ENCODE results near the gene BAD. TPM values are rescaled to one million over a fixed set of nuclear protein-coding genes. Genes with fewer than 3 reads are reported as not detected.
A peak's percentile ranks its signal among the peaks of the same experiment; 100 is the strongest.

The BAD gene
- total and polyA plus RNA-seq, 10 of the 15 experiments (the other 5 are each of a cell fraction or from before 2014, with no cell fraction given) = 1.5 to 67.2 (median 39.6) TPM

DNA sequence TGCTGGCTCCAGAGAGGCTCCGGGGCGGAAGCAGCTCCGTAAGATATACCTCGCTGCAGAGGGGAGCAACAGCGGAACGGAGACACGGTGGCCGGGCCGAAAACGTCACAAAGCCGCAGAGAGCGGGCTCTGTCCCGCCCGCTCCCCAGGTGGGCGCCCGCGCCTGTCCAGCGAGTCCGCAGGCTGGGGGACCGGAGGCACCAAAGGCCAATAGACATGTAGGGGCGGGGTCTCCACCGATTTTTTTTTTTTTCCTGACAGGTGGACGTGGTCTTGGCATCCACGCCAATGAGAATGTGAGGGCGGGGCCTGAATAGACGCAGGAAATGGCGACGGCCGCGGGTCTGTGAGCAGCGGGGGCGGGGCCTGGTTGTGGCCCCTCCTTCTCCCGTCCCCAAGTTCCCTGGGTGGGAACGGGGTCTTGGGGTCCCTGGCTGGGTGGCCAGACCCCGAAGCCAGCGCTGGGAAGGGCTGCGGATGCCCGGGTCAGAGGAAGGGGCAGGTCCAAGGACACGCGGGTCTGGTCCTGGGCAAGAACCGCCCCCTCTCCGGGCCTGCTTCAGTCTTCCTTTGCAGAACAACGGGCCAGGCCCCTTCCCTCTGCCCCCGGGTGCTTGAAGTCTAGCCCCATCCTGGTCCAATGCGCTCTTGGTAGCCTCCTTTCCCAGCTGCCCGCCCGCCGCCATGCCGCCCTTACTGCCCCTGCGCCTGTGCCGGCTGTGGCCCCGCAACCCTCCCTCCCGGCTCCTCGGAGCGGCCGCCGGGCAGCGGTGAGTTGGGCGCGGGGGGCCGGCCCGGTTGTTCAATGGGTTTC is 54.1 kb downstream of the BAD start, which contains the start of gene DNAJC4 (continued):
- TF ChIP-seq, protein P1, sequence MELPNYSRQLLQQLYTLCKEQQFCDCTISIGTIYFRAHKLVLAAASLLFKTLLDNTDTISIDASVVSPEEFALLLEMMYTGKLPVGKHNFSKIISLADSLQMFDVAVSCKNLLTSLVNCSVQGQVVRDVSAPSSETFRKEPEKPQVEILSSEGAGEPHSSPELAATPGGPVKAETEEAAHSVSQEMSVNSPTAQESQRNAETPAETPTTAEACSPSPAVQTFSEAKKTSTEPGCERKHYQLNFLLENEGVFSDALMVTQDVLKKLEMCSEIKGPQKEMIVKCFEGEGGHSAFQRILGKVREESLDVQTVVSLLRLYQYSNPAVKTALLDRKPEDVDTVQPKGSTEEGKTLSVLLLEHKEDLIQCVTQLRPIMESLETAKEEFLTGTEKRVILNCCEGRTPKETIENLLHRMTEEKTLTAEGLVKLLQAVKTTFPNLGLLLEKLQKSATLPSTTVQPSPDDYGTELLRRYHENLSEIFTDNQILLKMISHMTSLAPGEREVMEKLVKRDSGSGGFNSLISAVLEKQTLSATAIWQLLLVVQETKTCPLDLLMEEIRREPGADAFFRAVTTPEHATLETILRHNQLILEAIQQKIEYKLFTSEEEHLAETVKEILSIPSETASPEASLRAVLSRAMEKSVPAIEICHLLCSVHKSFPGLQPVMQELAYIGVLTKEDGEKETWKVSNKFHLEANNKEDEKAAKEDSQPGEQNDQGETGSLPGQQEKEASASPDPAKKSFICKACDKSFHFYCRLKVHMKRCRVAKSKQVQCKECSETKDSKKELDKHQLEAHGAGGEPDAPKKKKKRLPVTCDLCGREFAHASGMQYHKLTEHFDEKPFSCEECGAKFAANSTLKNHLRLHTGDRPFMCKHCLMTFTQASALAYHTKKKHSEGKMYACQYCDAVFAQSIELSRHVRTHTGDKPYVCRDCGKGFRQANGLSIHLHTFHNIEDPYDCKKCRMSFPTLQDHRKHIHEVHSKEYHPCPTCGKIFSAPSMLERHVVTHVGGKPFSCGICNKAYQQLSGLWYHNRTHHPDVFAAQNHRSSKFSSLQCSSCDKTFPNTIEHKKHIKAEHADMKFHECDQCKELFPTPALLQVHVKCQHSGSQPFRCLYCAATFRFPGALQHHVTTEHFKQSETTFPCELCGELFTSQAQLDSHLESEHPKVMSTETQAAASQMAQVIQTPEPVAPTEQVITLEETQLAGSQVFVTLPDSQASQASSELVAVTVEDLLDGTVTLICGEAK (IDR thresholded peaks at IDR 0.05; ENCODE audit: borderline replicate concordance) = no peak
- 0 out of 2 replicates have a peak, but pooled peaks have one; percentile 47 for TF ChIP-seq IKZF1 (conservative IDR thresholded peaks at IDR 0.05)
- TF ChIP-seq EGR1 (IDR thresholded peaks at IDR 0.05; ENCODE audit: borderline replicate concordance in 1 of 2, low read depth in 2 of 2, low read length in 2 of 2) = peak in 1 of 2 experiments; percentile 31; a peak in 1 of 3 replicates
- no peak for TF ChIP-seq SMAD5 (IDR thresholded peaks at IDR 0.05; ENCODE audit: low read depth)
- TF ChIP-seq KDM1A (IDR thresholded peaks at IDR 0.05; ENCODE audit: borderline replicate concordance) = no peak
- peak; percentile 71 for TF ChIP-seq POLR2AphosphoS2 (IDR thresholded peaks at IDR 0.05; ENCODE audit: low read depth, low read length)
- no peak for TF ChIP-seq USF2 (IDR thresholded peaks at IDR 0.05; ENCODE audit: borderline replicate concordance, low read depth, low read length)
- no peak for TF ChIP-seq KLF5 (IDR thresholded peaks at IDR 0.05; ENCODE audit: partially characterized antibody)
- TF ChIP-seq ETV6 (conservative IDR thresholded peaks at IDR 0.05 in 1 of 2, IDR thresholded peaks at IDR 0.05 in 1 of 2; ENCODE audit: borderline replicate concordance in 1 of 2, low read depth in 1 of 2) = peak in 1 of 2 experiments; percentile 17; a peak in 1 of 4 replicates
- TF ChIP-seq NFIC (IDR thresholded peaks at IDR 0.05; ENCODE audit: low read depth, low read length) = no peak
- peak; percentile 94 for TF ChIP-seq TCF3 (IDR thresholded peaks at IDR 0.05; ENCODE audit: borderline replicate concordance, insufficient read depth, low read depth, low read length)
- TF ChIP-seq YY1 (IDR thresholded peaks at IDR 0.05; ENCODE audit: low read depth, low read length) = peak; percentile 84
- peak; percentile 87; the same call in 1 of the 2 replicates for TF ChIP-seq GATAD2B (conservative IDR thresholded peaks at IDR 0.05; ENCODE audit: low read depth)
- no peak for TF ChIP-seq EZH2 (IDR thresholded peaks at IDR 0.05; ENCODE audit: borderline replicate concordance, control insufficient read depth, low read depth, low read length)
- no peak for TF ChIP-seq BRCA1 (IDR thresholded peaks at IDR 0.05; ENCODE audit: low read depth, low read length)
- TF ChIP-seq JUND (IDR thresholded peaks at IDR 0.05; ENCODE audit: low read depth, low read length) = no peak
- no peak for TF ChIP-seq PAX8 (IDR thresholded peaks at IDR 0.05)
- no peak for TF ChIP-seq CBFB (IDR thresholded peaks at IDR 0.05; ENCODE audit: low read depth)
- TF ChIP-seq RAD51 (IDR thresholded peaks at IDR 0.05) = no peak
- TF ChIP-seq HDGF (IDR thresholded peaks at IDR 0.05) = 0 out of 2 replicates have a peak, but pooled peaks have one; percentile 59
- no peak for TF ChIP-seq BHLHE40 (IDR thresholded peaks at IDR 0.05; ENCODE audit: borderline replicate concordance in 1 of 2, low read depth in 2 of 2, low read length in 1 of 2)
- peak; percentile 11 for TF ChIP-seq RELA (IDR thresholded peaks at IDR 0.05; ENCODE audit: borderline replicate concordance, partially characterized antibody)
- peak; percentile 14; the same call in 1 of the 2 replicates for TF ChIP-seq HCFC1 (IDR thresholded peaks at IDR 0.05; ENCODE audit: low read length)
- TF ChIP-seq, protein P2, sequence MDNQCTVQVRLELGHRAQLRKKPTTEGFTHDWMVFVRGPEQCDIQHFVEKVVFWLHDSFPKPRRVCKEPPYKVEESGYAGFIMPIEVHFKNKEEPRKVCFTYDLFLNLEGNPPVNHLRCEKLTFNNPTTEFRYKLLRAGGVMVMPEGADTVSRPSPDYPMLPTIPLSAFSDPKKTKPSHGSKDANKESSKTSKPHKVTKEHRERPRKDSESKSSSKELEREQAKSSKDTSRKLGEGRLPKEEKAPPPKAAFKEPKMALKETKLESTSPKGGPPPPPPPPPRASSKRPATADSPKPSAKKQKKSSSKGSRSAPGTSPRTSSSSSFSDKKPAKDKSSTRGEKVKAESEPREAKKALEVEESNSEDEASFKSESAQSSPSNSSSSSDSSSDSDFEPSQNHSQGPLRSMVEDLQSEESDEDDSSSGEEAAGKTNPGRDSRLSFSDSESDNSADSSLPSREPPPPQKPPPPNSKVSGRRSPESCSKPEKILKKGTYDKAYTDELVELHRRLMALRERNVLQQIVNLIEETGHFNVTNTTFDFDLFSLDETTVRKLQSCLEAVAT (IDR thresholded peaks at IDR 0.05) = no peak; the same call in 1 of the 2 replicates
